ENCODE data around the gene CDX2.

The CDX2 gene

GRCh38 chr13:27942972-27943371, 26.1 kb downstream of the CDX2 start:
- Histone ChIP-seq H3K9ac (ENCODE audit: low read depth, low read length) (no peak overlapping the region), H3K36me3 (ENCODE audit: insufficient read depth, low read length) (no peaks in the 10 kb centered on the region), H3K4me2 (ENCODE audit: low read length) (no peak overlapping the region), H3K27me3 (ENCODE audit: control insufficient read depth, insufficient read depth, low read length) (peaks cover 6% of the 10 kb centered on the region), H3K4me1 (ENCODE audit: control insufficient read depth, insufficient read depth, low read length) (no peaks in the 10 kb centered on the region), H3K9me3 (replicated peaks; ENCODE audit: low read length) (no peaks in the 10 kb centered on the region), H3K4me3 (ENCODE audit: low read length) (no peak overlapping the region)

DNA sequence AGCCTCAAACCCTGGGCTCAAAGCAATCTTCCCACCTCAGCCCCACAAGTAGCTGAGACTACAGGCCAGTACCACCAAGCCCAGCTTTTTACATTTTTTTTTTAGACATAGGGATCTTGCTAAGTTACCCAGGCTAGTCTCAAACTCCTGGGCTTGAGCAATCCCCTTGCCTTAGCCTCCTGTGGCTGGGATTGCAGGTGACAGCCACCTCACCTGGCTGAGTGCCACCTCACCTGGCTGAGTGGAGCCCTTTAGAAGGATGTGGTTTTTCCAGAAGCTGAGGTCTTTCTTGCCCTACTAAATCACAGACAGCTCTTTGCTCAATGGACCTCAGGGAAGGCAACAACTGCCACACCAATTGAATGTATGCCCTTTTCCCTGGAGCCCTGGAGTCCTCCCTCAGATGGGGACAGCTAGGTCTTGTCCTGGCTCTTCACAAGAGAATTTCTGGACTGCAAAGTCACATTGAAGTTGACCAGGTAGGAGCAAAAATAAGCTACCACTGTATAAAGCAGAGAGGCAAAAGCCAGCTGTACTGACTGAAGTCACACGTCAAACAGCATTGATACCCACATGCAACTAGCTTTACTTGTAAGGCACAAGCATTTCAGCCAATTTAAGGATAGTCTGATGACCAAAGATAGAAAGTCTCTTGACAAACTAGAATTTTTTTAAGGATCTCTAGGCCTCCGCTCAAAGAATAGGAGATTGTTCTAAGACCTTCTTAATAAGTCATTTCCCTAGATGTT, 35.4 kb downstream of the CDX2 start:
- Histone ChIP-seq H3K4me1 (ENCODE audit: control insufficient read depth, insufficient read depth, low read length) (no peaks in the 10 kb centered on the region), H3K9ac (ENCODE audit: low read depth, low read length) (no peak overlapping the region), H3K36me3 (ENCODE audit: insufficient read depth, low read length) (no peaks in the 10 kb centered on the region), H3K9me3 (replicated peaks; ENCODE audit: low read length) (no peaks in the 10 kb centered on the region), H3K4me2 (ENCODE audit: low read length) (no peak overlapping the region), H3K27me3 (ENCODE audit: control insufficient read depth, insufficient read depth, low read length) (peaks cover 43% of the 10 kb centered on the region), H3K4me3 (ENCODE audit: low read length) (no peak overlapping the region)

DNA sequence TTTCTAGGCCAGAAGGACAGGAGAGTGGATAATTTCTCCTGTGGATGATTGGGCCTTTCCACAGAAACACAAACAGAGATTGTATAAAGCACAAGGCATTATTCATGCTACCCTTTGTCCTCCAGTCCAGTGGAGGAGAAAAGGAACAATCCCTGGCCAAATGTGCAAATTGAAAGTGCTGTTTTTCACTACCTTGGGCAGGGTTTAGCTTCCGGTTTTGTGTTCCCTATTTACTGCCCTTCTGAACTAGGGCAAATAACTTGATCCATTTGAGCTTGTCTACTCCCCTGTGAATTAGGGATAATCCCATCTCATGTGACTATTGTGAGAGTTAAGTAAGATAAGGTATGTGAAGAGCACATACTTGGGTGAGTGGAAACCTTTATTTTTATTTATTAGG, 36.0 kb downstream of the CDX2 start:
- H3K9me3 ChIP-seq (replicated peaks; ENCODE audit: low read length): no peaks in the 10 kb centered on the region
- H3K36me3 ChIP-seq (ENCODE audit: insufficient read depth, low read length): no peaks in the 10 kb centered on the region
- no peak overlapping the region for H3K9ac ChIP-seq (ENCODE audit: low read depth, low read length)
- H3K4me2 ChIP-seq (ENCODE audit: low read length): no peak overlapping the region
- no peaks in the 10 kb centered on the region for H3K4me1 ChIP-seq (ENCODE audit: control insufficient read depth, insufficient read depth, low read length)
- H3K4me3 ChIP-seq (ENCODE audit: low read length): no peak overlapping the region
- H3K27me3 ChIP-seq (ENCODE audit: control insufficient read depth, insufficient read depth, low read length): peaks cover 50% of the 10 kb centered on the region

DNA sequence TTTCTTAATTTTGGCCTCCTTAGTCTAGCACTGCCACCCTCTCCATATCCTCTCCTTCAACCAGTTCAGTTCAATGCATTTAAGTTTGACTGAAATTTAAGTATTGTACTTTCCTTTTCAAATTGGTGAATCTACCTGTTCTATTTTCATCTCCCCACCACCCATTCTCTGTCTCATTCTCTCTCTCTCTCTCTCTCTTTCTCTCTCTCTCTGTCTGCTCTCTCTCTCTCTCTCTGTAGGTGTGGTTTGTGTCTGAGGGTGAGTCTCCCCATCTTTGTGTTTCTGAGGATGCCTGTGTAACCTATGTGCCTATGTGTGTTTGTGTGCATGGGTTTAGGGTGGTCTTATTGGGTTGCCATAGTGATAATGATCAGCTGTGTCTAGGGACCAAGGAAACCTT, 39.2 kb downstream of the CDX2 start:
- Histone ChIP-seq H3K4me1 (ENCODE audit: control insufficient read depth, insufficient read depth, low read length) (no peaks in the 10 kb centered on the region), H3K27me3 (ENCODE audit: control insufficient read depth, insufficient read depth, low read length) (peaks cover 82% of the 10 kb centered on the region), H3K4me2 (ENCODE audit: low read length) (no peak overlapping the region), H3K9me3 (replicated peaks; ENCODE audit: low read length) (no peaks in the 10 kb centered on the region), H3K4me3 (ENCODE audit: low read length) (no peak overlapping the region), H3K36me3 (ENCODE audit: insufficient read depth, low read length) (no peaks in the 10 kb centered on the region), H3K9ac (ENCODE audit: low read depth, low read length) (no peak overlapping the region)

GRCh38 chr13:27928805-27929753, 40.0 kb downstream of the CDX2 start:
- Histone ChIP-seq H3K4me3 (ENCODE audit: low read length) (no peak overlapping the region), H3K36me3 (ENCODE audit: insufficient read depth, low read length) (no peaks in the 10 kb centered on the region), H3K9me3 (replicated peaks; ENCODE audit: low read length) (no peaks in the 10 kb centered on the region), H3K4me1 (ENCODE audit: control insufficient read depth, insufficient read depth, low read length) (no peaks in the 10 kb centered on the region), H3K27me3 (ENCODE audit: control insufficient read depth, insufficient read depth, low read length) (peaks cover 86% of the 10 kb centered on the region), H3K4me2 (ENCODE audit: low read length) (no peak overlapping the region), H3K9ac (ENCODE audit: low read depth, low read length) (no peak overlapping the region)

DNA sequence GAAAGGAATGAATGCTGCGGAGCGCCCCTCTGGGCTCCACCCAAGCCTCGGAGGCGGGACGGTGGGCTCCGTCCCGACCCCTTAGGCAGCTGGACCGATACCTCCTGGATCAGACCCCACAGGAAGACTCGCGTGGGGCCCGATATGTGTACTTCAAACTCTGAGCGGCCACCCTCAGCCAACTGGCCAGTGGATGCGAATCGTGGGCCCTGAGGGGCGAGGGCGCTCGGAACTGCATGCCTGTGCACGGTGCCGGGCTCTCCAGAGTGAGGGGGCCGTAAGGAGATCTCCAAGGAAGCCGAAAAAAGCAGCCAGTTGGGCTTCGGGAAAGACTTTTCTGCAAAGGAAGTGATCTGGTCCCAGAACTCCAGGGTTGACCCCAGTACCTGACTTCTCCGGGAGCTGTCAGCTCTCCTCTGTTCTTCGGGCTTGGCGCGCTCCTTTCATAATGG, 40.7 kb downstream of the CDX2 start:
- H3K4me1 ChIP-seq (ENCODE audit: control insufficient read depth, insufficient read depth, low read length): no peaks in the 10 kb centered on the region
- no peak overlapping the region for H3K9ac ChIP-seq (ENCODE audit: low read depth, low read length)
- H3K4me2 ChIP-seq (ENCODE audit: low read length): no peak overlapping the region
- H3K4me3 ChIP-seq (ENCODE audit: low read length): no peak overlapping the region
- no peaks in the 10 kb centered on the region for H3K9me3 ChIP-seq (replicated peaks; ENCODE audit: low read length)
- no peaks in the 10 kb centered on the region for H3K36me3 ChIP-seq (ENCODE audit: insufficient read depth, low read length)
- peaks cover 88% of the 10 kb centered on the region for H3K27me3 ChIP-seq (ENCODE audit: control insufficient read depth, insufficient read depth, low read length)

DNA sequence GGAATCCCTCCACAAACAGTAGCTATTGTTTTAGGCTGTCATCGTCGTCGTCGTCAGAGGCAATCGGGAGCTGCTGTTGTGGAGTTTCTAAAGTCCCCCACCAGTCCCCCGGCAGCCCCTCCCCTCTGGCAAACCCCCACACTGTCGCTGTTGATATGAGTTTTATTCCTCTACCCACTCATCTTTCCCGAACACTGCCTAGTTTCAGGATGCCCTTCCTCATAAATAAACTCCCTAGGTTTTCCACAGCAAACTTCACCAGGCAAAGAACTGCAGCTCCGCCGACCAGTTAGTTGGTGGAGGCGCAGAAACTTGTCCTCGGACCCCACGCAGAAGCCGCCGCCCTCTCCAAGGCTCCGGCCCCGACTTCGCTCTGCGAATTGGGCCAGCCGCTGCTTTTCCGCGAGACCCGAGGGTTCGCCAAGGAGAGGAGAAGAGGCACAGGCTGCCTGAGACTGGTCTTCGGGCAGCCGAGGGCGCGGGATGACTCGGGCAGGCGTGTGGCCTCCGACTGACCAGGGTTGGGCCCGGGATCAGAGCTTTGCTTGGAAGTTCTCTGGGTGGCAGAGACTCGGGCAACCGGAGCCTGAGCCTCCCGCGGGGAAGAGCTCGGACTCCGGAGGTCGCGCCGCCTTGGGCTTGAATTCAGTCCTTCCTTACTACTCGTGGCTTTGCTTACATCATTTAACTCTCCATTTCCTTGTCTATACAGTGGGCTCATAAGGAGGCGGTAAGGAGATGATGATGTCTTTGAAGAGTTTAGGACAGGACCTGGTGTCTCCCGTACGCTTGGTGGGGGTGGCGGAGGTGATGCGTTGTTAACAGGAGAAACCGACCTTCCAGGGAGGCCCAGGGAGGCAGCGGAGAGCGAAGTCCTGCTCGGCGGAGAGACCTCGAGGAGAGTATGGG, 41.4 kb downstream of the CDX2 start:
- Histone ChIP-seq H3K4me1 (ENCODE audit: control insufficient read depth, insufficient read depth, low read length) (no peaks in the 10 kb centered on the region), H3K4me3 (ENCODE audit: low read length) (no peak overlapping the region), H3K27me3 (ENCODE audit: control insufficient read depth, insufficient read depth, low read length) (peaks cover 91% of the 10 kb centered on the region), H3K9ac (ENCODE audit: low read depth, low read length) (no peak overlapping the region), H3K36me3 (ENCODE audit: insufficient read depth, low read length) (no peaks in the 10 kb centered on the region), H3K4me2 (ENCODE audit: low read length) (no peak overlapping the region), H3K9me3 (replicated peaks; ENCODE audit: low read length) (no peaks in the 10 kb centered on the region)

DNA sequence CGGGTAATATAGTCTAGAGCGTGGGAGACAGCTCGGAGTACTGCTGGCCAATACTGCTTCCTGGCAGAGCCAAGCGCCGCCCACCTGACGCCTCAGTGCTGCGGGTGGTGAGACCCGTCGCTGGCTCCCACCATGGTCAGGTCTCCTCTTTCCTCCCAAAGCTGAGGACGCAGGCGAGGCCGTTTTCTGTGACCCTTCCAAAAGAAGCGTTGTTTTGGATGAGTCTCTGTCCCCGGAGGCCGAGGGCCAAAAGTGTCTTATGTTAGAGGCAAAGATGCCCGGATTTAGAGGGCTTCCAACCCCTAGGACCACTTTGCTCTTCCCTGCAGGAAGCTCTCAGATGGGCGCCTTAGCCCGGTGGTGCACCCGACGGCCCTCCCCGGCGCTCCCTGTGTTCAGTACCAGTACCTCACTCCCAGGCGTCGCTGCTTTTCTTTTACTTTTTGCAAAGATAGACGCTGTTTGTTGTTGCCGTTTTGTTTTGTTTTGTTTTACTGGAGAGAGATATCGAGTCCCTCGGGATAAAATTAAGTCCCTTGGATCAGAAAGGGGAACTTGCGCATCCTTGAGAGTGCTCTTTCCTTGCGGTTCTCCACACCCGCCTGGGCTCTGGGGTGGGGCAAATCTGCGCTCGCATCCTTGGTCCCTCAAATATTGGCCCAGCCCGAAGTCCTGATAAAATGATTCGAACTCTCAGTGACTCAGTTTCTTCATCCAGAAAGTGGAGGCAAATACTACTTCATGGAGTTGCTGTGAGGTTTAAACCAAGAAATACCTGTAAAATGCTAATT, 42.3 kb downstream of the CDX2 start:
- H3K9me3 ChIP-seq (replicated peaks; ENCODE audit: low read length): no peaks in the 10 kb centered on the region

DNA sequence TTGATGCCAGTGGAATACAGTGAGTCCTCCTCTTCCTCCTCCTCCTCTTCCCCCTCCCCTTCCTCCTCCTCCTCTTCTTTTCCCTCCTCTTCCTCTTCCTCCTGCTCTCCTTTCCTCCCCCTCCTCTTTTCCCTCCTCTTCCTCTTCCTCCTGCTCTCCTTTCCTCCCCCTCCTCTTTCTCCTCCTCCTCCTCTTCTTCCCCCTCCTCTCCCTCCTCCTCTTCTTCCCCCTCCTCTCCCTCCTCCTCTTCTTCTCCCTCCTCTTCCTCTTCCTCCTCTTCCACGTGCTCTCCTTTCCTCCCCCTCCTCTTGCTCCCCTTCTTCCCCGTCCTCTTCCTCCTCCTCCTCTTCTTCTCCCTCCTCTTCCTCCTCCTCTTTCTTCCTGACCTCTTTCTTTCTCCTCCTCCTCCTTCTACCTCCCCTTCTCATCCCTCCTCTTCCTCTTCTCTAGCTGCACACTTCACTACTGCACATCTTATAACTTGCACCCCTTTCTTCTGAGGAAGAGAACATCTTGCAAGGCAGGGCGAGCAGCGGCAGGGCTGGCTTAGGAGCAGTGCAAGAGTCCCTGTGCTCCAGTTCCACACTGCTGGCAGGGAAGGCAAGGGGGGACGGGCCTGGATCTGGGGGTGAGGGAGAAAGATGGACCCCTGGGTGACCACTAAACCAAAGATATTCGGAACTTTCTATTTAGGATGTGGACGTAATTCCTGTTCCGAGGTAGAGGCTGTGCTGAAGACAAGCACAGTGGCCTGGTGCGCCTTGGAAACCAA, 43.7 kb downstream of the CDX2 start:
- Histone ChIP-seq H3K4me1 (ENCODE audit: control insufficient read depth, insufficient read depth, low read length) (peaks cover 7% of the 10 kb centered on the region), H3K9me3 (replicated peaks; ENCODE audit: low read length) (no peaks in the 10 kb centered on the region), H3K4me2 (ENCODE audit: low read length) (no peak overlapping the region), H3K27me3 (ENCODE audit: control insufficient read depth, insufficient read depth, low read length) (peaks cover 96% of the 10 kb centered on the region), H3K9ac (ENCODE audit: low read depth, low read length) (no peak overlapping the region), H3K36me3 (ENCODE audit: insufficient read depth, low read length) (no peaks in the 10 kb centered on the region), H3K4me3 (ENCODE audit: low read length) (no peak overlapping the region)

More for the DNA sequence above, 42.3 kb downstream of the CDX2 start:
- H3K27me3 ChIP-seq (ENCODE audit: control insufficient read depth, insufficient read depth, low read length): peaks cover 93% of the 10 kb centered on the region
- no peak overlapping the region for H3K4me2 ChIP-seq (ENCODE audit: low read length)
- no peaks in the 10 kb centered on the region for H3K36me3 ChIP-seq (ENCODE audit: insufficient read depth, low read length)
- no peak overlapping the region for H3K4me3 ChIP-seq (ENCODE audit: low read length)
- H3K4me1 ChIP-seq (ENCODE audit: control insufficient read depth, insufficient read depth, low read length): no peaks in the 10 kb centered on the region
- H3K9ac ChIP-seq (ENCODE audit: low read depth, low read length): no peak overlapping the region

GRCh38 chr13:27924529-27925141, 44.5 kb downstream of the CDX2 start:
- H3K9ac ChIP-seq (ENCODE audit: low read depth, low read length): no peak overlapping the region
- H3K4me2 ChIP-seq (ENCODE audit: low read length): no peak overlapping the region
- H3K4me1 ChIP-seq (ENCODE audit: control insufficient read depth, insufficient read depth, low read length): peaks cover 8% of the 10 kb centered on the region
- no peaks in the 10 kb centered on the region for H3K36me3 ChIP-seq (ENCODE audit: insufficient read depth, low read length)
- H3K4me3 ChIP-seq (ENCODE audit: low read length): no peak overlapping the region
- H3K9me3 ChIP-seq (replicated peaks; ENCODE audit: low read length): no peaks in the 10 kb centered on the region
- H3K27me3 ChIP-seq (ENCODE audit: control insufficient read depth, insufficient read depth, low read length): peaks cover 96% of the 10 kb centered on the region

Data from skeletal muscle satellite cell (primary cell).